HCT116 (cell line): ENCODE results near the gene CCL17. TPM values are rescaled to one million over a fixed set of nuclear protein-coding genes. Genes with fewer than 3 reads are reported as not detected.
A peak's percentile ranks its signal among the peaks of the same experiment; 100 is the strongest.

Experiments used
- ATAC-seq: fragments of 200-7000 bp; cut with Tn5 transposase; 2 replicates; pipeline ENCODE4 v1.9.1; 2020; ENCODE audit warnings: mild to moderate bottlenecking, moderate library complexity
- BruUV-seq: library from RNA; stranded (reverse); fragments of 400-500 nt; replicated peaks from 2 replicates; lab custom pipeline; 2021; lab: Mats Ljungman, UMichigan
- CTCF ChIA-PET: fragments of 300-600 bp; sonication (Branson Sonifier 250); formaldehyde crosslinking; loops from one replicate; lab custom pipeline; 2021; ENCODE audit warnings: antibody characterized with exemption; lab: Charles Lee
- POLR2A ChIA-PET: fragments of 300-600, 350-600 bp; sonication (Branson Sonifier 250); formaldehyde crosslinking; loops from one replicate; lab custom pipeline; 2021; ENCODE audit warnings: antibody characterized with exemption; lab: Charles Lee
- RAD21 ChIA-PET, 2 experiments: fragments of 300-600 bp; sonication (Branson Sonifier 250); formaldehyde crosslinking; loops; one replicate each; lab custom pipeline; 2023; ENCODE audit warnings: low total read pairs in 2 of 2; ENCODE audit not compliant: uncharacterized antibody in 2 of 2, unreplicated experiment in 2 of 2, low non-redundant PET in 1 of 2; lab: Charles Lee
- DNase-seq: peaks from one replicate; pipeline ENCODE4 v3.0.0-alpha.2; 2010; ENCODE audit warnings: low read depth, low spot score
- H2AFZ ChIP-seq: fragments of 200-600 bp; shearing (Covaris generic), sonication (generic); 2 replicates; pipeline ENCODE4 v1.6.1; 2017; ENCODE audit warnings: low read depth, mixed run types, mixed read lengths, antibody characterized with exemption, low read length; ENCODE audit not compliant: poor library complexity, severe bottlenecking
- H3K27ac ChIP-seq: 2 replicates; pipeline ENCODE4 v1.5.1; 2012; ENCODE audit warnings: low read depth, low read length
- H3K27me3 ChIP-seq: fragments of 200-600 bp; sonication (generic); 2 replicates; pipeline ENCODE4 v1.6.1; 2016; ENCODE audit warnings: mixed run types, low read length, mixed read lengths; ENCODE audit not compliant: insufficient read depth
- H3K36me3 ChIP-seq, 2 experiments: fragments of 200-500 bp in 1 of 2; fragments of 200-600 bp in 1 of 2; sonication (Bioruptor generic) in 1 of 2; sonication (generic) in 1 of 2; 2 replicates each; pipeline versions ENCODE4 v1.5.1 to v1.6.1; 2014 to 2016; ENCODE audit warnings: low read length in 2 of 2, inconsistent platforms in 1 of 2, mixed read lengths in 1 of 2, mixed run types in 1 of 2; ENCODE audit not compliant: insufficient read depth in 2 of 2, control insufficient read depth in 1 of 2
- H3K4me1 ChIP-seq, 2 experiments: fragments of 200-600 bp in 1 of 2; sonication (generic) in 1 of 2; 2 replicates each; pipeline versions ENCODE4 v1.5.1 to v1.6.1; 2012 to 2017; ENCODE audit warnings: low read length in 2 of 2, inconsistent platforms in 1 of 2, mild to moderate bottlenecking in 1 of 2, mixed read lengths in 1 of 2, mixed run types in 1 of 2, moderate library complexity in 1 of 2; ENCODE audit not compliant: insufficient read depth in 2 of 2, control insufficient read depth in 1 of 2
- H3K4me2 ChIP-seq: fragments of 200-600 bp; sonication (generic); 2 replicates; pipeline ENCODE4 v1.6.1; 2017; ENCODE audit warnings: mixed run types, low read length, mixed read lengths
- H3K4me3 ChIP-seq, 2 experiments: fragments of 200-600 bp in 1 of 2; sonication (generic) in 1 of 2; replicated peaks in 1 of 2; 2 replicates each; pipeline ENCODE4 v1.5.1; 2011 to 2016; ENCODE audit warnings: low read length in 2 of 2, control low read depth in 1 of 2, low read depth in 1 of 2, mild to moderate bottlenecking in 1 of 2, mixed read lengths in 1 of 2, mixed run types in 1 of 2
- H3K79me2 ChIP-seq: fragments of 200-600 bp; sonication (generic); 2 replicates; pipeline ENCODE4 v1.6.1; 2017; ENCODE audit warnings: mild to moderate bottlenecking, mixed run types, low read length, moderate library complexity, mixed read lengths; ENCODE audit not compliant: insufficient read depth
- H3K9ac ChIP-seq: fragments of 200-600 bp; sonication (generic); 2 replicates; pipeline ENCODE4 v1.6.1; 2016; ENCODE audit warnings: low read length, mixed read lengths
- H3K9me2 ChIP-seq: fragments of 200-600 bp; sonication (generic), shearing (Covaris generic); 2 replicates; pipeline ENCODE4 v1.6.1; 2017; ENCODE audit warnings: mixed run types, mild to moderate bottlenecking, moderate library complexity; ENCODE audit not compliant: insufficient read depth
- H3K9me3 ChIP-seq, 2 experiments: fragments of 200-500 bp in 1 of 2; fragments of 200-600 bp in 1 of 2; sonication (Bioruptor generic) in 1 of 2; sonication (generic) in 1 of 2; 2 replicates each; pipeline ENCODE4 v1.6.1; 2014 to 2017; ENCODE audit warnings: low read length in 2 of 2, mixed read lengths in 2 of 2, inconsistent platforms in 1 of 2, low read depth in 1 of 2, mild to moderate bottlenecking in 1 of 2, mixed run types in 1 of 2, moderate library complexity in 1 of 2; ENCODE audit not compliant: control insufficient read depth in 1 of 2, insufficient read depth in 1 of 2
- H4K20me1 ChIP-seq: fragments of 200-600 bp; sonication (generic), shearing (Covaris generic); 2 replicates; pipeline ENCODE4 v1.6.1; 2017; ENCODE audit warnings: mixed run types, mild to moderate bottlenecking, moderate library complexity; ENCODE audit not compliant: insufficient read depth
- CTCF ChIP-seq, 3 experiments: fragments of 200-600 bp in 1 of 3; sonication (generic) in 1 of 3; IDR thresholded peaks in 2 of 3; conservative IDR thresholded peaks in 1 of 3; 2 replicates each; pipeline ENCODE4 v1.5.1; 2012 to 2017; ENCODE audit warnings: low read depth in 2 of 3, low read length in 2 of 3, antibody characterized with exemption in 1 of 3, borderline replicate concordance in 1 of 3, control low read depth in 1 of 3, mild to moderate bottlenecking in 1 of 3, mixed read lengths in 1 of 3, mixed run types in 1 of 3, moderate library complexity in 1 of 3; ENCODE audit not compliant: insufficient read depth in 1 of 3
- ELF1 ChIP-seq: IDR thresholded peaks from 2 replicates; pipeline ENCODE4 v1.6.1; 2012; ENCODE audit warnings: low read depth, borderline replicate concordance
- RAD21 ChIP-seq: IDR thresholded peaks from 2 replicates; pipeline ENCODE4 v1.6.1; 2012; ENCODE audit warnings: low read depth, mild to moderate bottlenecking
- ZBTB33 ChIP-seq: IDR thresholded peaks from 2 replicates; pipeline ENCODE4 v1.6.1; 2011; ENCODE audit warnings: mild to moderate bottlenecking, low read length, moderate library complexity; ENCODE audit not compliant: insufficient replicate concordance; ENCODE audit errors: extremely low read depth
- intact Hi-C: fragments of 100-400 bp; cut with micrococcal nuclease; formaldehyde crosslinking; loops from 2 replicates; pipeline ENCODE4 v1.10.0; 2022
- total RNA-seq: library from RNA; stranded (reverse); gene quantifications from one replicate; pipeline ENCODE4 v1.2.1, GENCODE V29; 2021; ENCODE audit not compliant: unreplicated experiment

CCL17 gene
- total RNA-seq, 1 experiment from 2014 or later: not detected

- RAD21 ChIA-PET: interaction anchor here in 1 of 2 experiments (1.2 kb wide), 1 partner anchor 120 kb away, joined by 4 read pairs; no protein-coding TSS in a partner anchor
- peak; percentile 82 for TF ChIP-seq RAD21
- no peak for TF ChIP-seq ZBTB33
- TF ChIP-seq CTCF (IDR thresholded peaks at IDR 0.05 in 2 of 3, conservative IDR thresholded peaks at IDR 0.05 in 1 of 3; ENCODE audit: borderline replicate concordance in 1 of 3, insufficient read depth in 1 of 3, low read depth in 2 of 3, low read length in 2 of 3): peak; percentile 65 to 75 (median 74)
- no peak; the same call in 1 of the 2 replicates for TF ChIP-seq ELF1
- H3K79me2 ChIP-seq: no peaks in the 10 kb centered on the region
- CTCF ChIA-PET: interaction anchor here (0.8 to 2.1 kb wide), 6 partner anchors 97 to 457 kb away, joined by 3 to 9 read pairs (median 6); no protein-coding TSS in a partner anchor
- H4K20me1 ChIP-seq: no peaks in the 10 kb centered on the region
- H3K4me2 ChIP-seq: no peak overlapping the region
- no peak overlapping the region for H2AFZ ChIP-seq
- intact Hi-C loops: loop anchor here (1.0 kb wide), 1 partner anchor 122 kb away; no protein-coding TSS in a partner anchor
- DNase-seq (no peak), ATAC-seq (peak; percentile 48)
- H3K27ac ChIP-seq: no peak overlapping the region
- no peaks in the 10 kb centered on the region for H3K27me3 ChIP-seq
- peaks cover 15 to 23% of the 10 kb centered on the region in 2 experiments; a peak in 3 of 4 replicates for H3K4me1 ChIP-seq
- no peaks in the 10 kb centered on the region for H3K36me3 ChIP-seq
- POLR2A ChIA-PET: no interaction called here
- H3K9me3 ChIP-seq: no peaks in the 10 kb centered on the region
- H3K9me2 ChIP-seq: no peaks in the 10 kb centered on the region
- no peak overlapping the region for H3K9ac ChIP-seq
- no peak overlapping the region for H3K4me3 ChIP-seq
- BruUV-seq: no TSS peak
These were observed 17.7 kb downstream of the CCL17 start for GRCh38 chr16:57422026-57422944.
